A673 (cell line): Measurements from ENCODE around the gene CDC45. TPM values are rescaled to one million over a fixed set of nuclear protein-coding genes. Genes with fewer than 3 reads are reported as not detected.

Source experiments
- BruUV-seq: library from RNA; stranded (reverse); fragments of 400-500 nt; replicated peaks from 2 replicates; lab custom pipeline; 2021; lab: Mats Ljungman, UMichigan
- CTCF ChIA-PET: fragments of 300-600 bp; sonication (Branson Sonifier 250); formaldehyde crosslinking; loops from one replicate; lab custom pipeline; 2022; ENCODE audit warnings: antibody characterized with exemption; lab: Charles Lee
- POLR2A ChIA-PET: fragments of 300-600 bp; sonication (Branson Sonifier 250); formaldehyde crosslinking; loops from one replicate; lab custom pipeline; 2022; ENCODE audit warnings: antibody characterized with exemption; ENCODE audit not compliant: low non-redundant PET; lab: Charles Lee
- DNase-seq: peaks from one replicate; pipeline ENCODE4 v3.0.0-alpha.2; 2015; ENCODE audit warnings: low spot score
- H3K27ac ChIP-seq: fragments of 200-600 bp; sonication (generic); 2 replicates; pipeline ENCODE4 v1.5.1; 2016; ENCODE audit warnings: mixed run types, low read depth, mild to moderate bottlenecking, mixed read lengths, antibody characterized with exemption, low read length; ENCODE audit not compliant: poor library complexity, severe bottlenecking
- H3K27me3 ChIP-seq: fragments of 200-600 bp; sonication (generic); replicated peaks from 2 replicates; pipeline ENCODE4 v1.6.1; 2017; ENCODE audit warnings: mixed run types, low read depth, mild to moderate bottlenecking, mixed read lengths, antibody characterized with exemption, low read length; ENCODE audit not compliant: insufficient read depth, poor library complexity
- H3K36me3 ChIP-seq: fragments of 200-600 bp; sonication (generic); 2 replicates; pipeline ENCODE4 v1.6.1; 2016; ENCODE audit warnings: mixed run types, mild to moderate bottlenecking, mixed read lengths, antibody characterized with exemption, low read length; ENCODE audit not compliant: insufficient read depth, poor library complexity, severe bottlenecking
- H3K4me1 ChIP-seq: fragments of 200-600 bp; sonication (generic); 2 replicates; pipeline ENCODE4 v1.6.1; 2017; ENCODE audit warnings: mixed run types, mild to moderate bottlenecking, mixed read lengths, antibody characterized with exemption, low read length; ENCODE audit not compliant: insufficient read depth, poor library complexity, severe bottlenecking
- H3K4me3 ChIP-seq: fragments of 200-600 bp; sonication (generic); 2 replicates; pipeline ENCODE4 v1.5.1; 2016; ENCODE audit warnings: low read depth, mixed run types, mild to moderate bottlenecking, mixed read lengths, low read length; ENCODE audit not compliant: poor library complexity, severe bottlenecking
- H3K9me3 ChIP-seq: fragments of 200-600 bp; sonication (generic); 2 replicates; pipeline ENCODE4 v1.6.1; 2016; ENCODE audit warnings: mixed run types, low read depth, mild to moderate bottlenecking, mixed read lengths, antibody characterized with exemption, low read length; ENCODE audit not compliant: poor library complexity, severe bottlenecking
- EZH2 ChIP-seq: fragments of 200-600 bp; sonication (generic); IDR thresholded peaks from 2 replicates; pipeline ENCODE4 v1.6.1; 2017; ENCODE audit warnings: borderline replicate concordance, low read depth, mild to moderate bottlenecking, mixed read lengths, antibody characterized with exemption, low read length; ENCODE audit not compliant: poor library complexity, severe bottlenecking
- intact Hi-C: fragments of 100-400 bp; cut with micrococcal nuclease; formaldehyde crosslinking; loops from one replicate; pipeline ENCODE4 v1.10.0; 2022; ENCODE audit not compliant: unreplicated experiment
- total RNA-seq: library from RNA; stranded (reverse); gene quantifications from 2 replicates; pipeline ENCODE4 v1.2.3, GENCODE V29; 2021
- TF ChIP-seq, protein P1 (sequence below): fragments of 300-800, 200-600 bp; sonication (generic); conservative IDR thresholded peaks from 2 replicates; pipeline ENCODE4 v1.5.1; 2017; ENCODE audit warnings: low read depth, mild to moderate bottlenecking, antibody characterized with exemption, low read length, moderate library complexity, mixed read lengths

The CDC45 gene
- total RNA-seq, 1 experiment from 2014 or later, result 79.2 TPM

DNA sequence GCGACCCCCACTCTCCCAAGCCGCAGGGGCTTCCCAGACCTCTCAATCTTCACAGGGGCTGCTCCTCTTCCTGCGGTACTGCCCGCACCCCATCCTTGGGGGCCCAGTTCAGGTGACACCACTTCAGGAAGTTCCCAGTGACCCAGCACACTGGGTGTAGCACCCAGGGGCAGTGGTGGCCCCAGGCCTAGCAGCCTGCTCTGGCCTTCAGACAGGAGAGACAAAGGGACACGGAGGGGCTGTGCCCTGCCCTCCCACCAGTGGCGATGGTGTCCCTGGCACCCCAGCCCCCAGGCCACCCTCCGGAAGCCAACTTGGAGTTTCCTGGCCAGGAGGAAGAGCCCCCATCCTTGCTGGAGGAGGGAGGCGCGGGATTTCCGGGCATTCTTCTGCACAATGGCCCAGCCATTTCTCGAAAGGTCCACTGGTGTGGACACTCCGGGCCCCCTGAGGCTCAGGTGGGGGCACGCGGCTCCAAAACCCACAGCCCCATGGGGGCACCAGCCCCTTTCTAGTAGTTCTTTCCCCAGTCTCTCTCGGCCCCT, 45.5 kb downstream of the CDC45 start:
- H3K4me1 ChIP-seq, result peaks cover 5% of the 10 kb centered on the region
- CTCF ChIA-PET, result interaction anchor here (1.2 kb wide), 1 partner anchor 105 kb away, joined by 4 read pairs; no protein-coding TSS in a partner anchor
- DNase-seq, result no peak
- TF ChIP-seq, protein P1, sequence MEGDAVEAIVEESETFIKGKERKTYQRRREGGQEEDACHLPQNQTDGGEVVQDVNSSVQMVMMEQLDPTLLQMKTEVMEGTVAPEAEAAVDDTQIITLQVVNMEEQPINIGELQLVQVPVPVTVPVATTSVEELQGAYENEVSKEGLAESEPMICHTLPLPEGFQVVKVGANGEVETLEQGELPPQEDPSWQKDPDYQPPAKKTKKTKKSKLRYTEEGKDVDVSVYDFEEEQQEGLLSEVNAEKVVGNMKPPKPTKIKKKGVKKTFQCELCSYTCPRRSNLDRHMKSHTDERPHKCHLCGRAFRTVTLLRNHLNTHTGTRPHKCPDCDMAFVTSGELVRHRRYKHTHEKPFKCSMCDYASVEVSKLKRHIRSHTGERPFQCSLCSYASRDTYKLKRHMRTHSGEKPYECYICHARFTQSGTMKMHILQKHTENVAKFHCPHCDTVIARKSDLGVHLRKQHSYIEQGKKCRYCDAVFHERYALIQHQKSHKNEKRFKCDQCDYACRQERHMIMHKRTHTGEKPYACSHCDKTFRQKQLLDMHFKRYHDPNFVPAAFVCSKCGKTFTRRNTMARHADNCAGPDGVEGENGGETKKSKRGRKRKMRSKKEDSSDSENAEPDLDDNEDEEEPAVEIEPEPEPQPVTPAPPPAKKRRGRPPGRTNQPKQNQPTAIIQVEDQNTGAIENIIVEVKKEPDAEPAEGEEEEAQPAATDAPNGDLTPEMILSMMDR, result no peak
- TF ChIP-seq EZH2, result no peak
- POLR2A ChIA-PET, result no interaction called here
- H3K27me3 ChIP-seq, result peaks cover 9% of the 10 kb centered on the region
- BruUV-seq, result no TSS peak
- H3K36me3 ChIP-seq, result no peaks in the 10 kb centered on the region
- no peak overlapping the region for H3K4me3 ChIP-seq
- no peak overlapping the region for H3K27ac ChIP-seq
- intact Hi-C loops, result no loop called here
- H3K9me3 ChIP-seq, result no peaks in the 10 kb centered on the region

- peaks cover 9% of the 10 kb centered on the region for H3K27me3 ChIP-seq
- BruUV-seq, result no TSS peak
- H3K9me3 ChIP-seq, result no peaks in the 10 kb centered on the region
- no peaks in the 10 kb centered on the region for H3K36me3 ChIP-seq
- TF ChIP-seq, protein P1, result no peak
- TF ChIP-seq EZH2, result no peak
- ChIA-PET POLR2A (no interaction called here), CTCF (no interaction called here)
- H3K4me1 ChIP-seq, result peaks cover 5% of the 10 kb centered on the region
- DNase-seq, result no peak
- intact Hi-C loops, result no loop called here
- H3K4me3 ChIP-seq, result no peak overlapping the region
- no peak overlapping the region for H3K27ac ChIP-seq
Measured at GRCh38 chr22:19525666-19526065, 45.9 kb downstream of the CDC45 start.

DNA sequence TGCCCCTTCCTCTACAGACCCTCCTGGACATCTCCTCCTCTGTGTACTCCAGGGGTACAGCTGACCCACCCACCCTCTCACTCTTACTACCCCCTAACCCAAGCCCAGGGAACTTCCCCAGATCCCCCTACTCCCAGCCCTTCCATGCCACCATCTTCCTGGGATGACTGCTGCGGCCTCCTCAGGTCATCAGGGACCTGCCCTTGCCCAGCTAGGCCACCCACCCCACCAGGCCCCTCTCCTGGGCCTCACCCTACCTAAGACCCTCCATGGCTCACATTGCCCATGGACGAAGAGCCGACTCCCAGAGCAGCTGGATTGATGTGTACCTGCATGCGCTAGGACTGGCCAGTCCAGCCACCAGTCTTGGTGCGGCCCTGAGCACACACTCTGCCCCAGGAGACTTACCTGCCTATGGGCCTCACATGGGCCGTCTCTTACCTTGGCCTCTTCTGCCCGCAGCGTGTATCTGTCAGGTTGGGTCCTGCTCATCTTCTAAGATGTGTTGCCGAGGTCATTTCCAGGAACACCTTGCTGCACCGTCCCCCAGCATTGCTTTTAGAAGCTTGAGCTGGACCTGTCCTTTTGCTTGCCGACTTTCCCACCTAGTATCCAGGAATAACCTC, 46.5 kb downstream of the CDC45 start:
- intact Hi-C loops, result no loop called here
- POLR2A ChIA-PET, result no interaction called here
- no TSS peak for BruUV-seq
- CTCF ChIA-PET, result no interaction called here
- Histone ChIP-seq H3K36me3 (no peaks in the 10 kb centered on the region), H3K27me3 (peaks cover 9% of the 10 kb centered on the region), H3K4me1 (peaks cover 5% of the 10 kb centered on the region), H3K27ac (no peak overlapping the region), H3K4me3 (no peak overlapping the region), H3K9me3 (no peaks in the 10 kb centered on the region)
- no peak for TF ChIP-seq EZH2
- TF ChIP-seq, protein P1, result no peak
- DNase-seq, result no peak
